ENCODE results near the gene NT5DC1.
"Not testable (repeated sequence)": the region's sequence is repeated elsewhere in the genome, so short reads cannot be mapped to it uniquely, and the experiment has no call there.

Gene NT5DC1

DNA sequence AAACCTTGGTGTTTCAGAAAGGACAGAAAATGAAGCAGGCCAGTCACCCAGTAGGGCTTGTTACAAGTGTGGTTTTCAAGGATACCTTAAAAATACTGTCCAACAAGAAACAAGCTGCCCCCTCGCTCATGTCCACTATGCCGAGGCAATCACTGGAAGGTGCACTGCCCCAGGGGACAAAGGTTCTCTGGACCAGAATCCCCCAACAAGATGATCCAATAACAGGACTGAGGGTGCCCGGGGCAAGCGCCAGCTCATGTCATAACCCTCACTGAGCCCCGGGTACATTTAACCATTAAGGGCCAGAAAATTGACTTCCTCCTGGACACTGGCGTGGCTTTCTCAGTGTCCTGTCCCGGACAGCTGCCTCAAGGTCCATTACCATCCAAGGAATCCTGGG is 6.6 kb upstream of the NT5DC1 start:
- peaks cover 5% of the 10 kb centered on the region; the same call in 1 of the 2 replicates for H3K9me3 ChIP-seq (ENCODE audit: insufficient read depth, low read depth, low read length)
- H3K9me2 ChIP-seq (replicated peaks; ENCODE audit: low read depth, low read length), result no peaks in the 10 kb centered on the region
- H3K79me2 ChIP-seq (ENCODE audit: insufficient read depth, low read length), result no peaks in the 10 kb centered on the region
- TF ChIP-seq, protein P1, sequence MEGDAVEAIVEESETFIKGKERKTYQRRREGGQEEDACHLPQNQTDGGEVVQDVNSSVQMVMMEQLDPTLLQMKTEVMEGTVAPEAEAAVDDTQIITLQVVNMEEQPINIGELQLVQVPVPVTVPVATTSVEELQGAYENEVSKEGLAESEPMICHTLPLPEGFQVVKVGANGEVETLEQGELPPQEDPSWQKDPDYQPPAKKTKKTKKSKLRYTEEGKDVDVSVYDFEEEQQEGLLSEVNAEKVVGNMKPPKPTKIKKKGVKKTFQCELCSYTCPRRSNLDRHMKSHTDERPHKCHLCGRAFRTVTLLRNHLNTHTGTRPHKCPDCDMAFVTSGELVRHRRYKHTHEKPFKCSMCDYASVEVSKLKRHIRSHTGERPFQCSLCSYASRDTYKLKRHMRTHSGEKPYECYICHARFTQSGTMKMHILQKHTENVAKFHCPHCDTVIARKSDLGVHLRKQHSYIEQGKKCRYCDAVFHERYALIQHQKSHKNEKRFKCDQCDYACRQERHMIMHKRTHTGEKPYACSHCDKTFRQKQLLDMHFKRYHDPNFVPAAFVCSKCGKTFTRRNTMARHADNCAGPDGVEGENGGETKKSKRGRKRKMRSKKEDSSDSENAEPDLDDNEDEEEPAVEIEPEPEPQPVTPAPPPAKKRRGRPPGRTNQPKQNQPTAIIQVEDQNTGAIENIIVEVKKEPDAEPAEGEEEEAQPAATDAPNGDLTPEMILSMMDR (conservative IDR thresholded peaks at IDR 0.05; ENCODE audit: low read length), result no peak
- no peak for TF ChIP-seq EZH2phosphoT487 (IDR thresholded peaks at IDR 0.05; ENCODE audit: borderline replicate concordance)
- H3K36me3 ChIP-seq (ENCODE audit: insufficient read depth, low read length), result no peaks in the 10 kb centered on the region
- H2AFZ ChIP-seq (ENCODE audit: low read length), result no peak overlapping the region
- no peaks in the 10 kb centered on the region for H3K27me3 ChIP-seq (ENCODE audit: insufficient read depth, low read length, poor library complexity, severe bottlenecking)
- no peak overlapping the region for H3K9ac ChIP-seq (ENCODE audit: low read depth, low read length, poor library complexity, severe bottlenecking)
- H3F3A ChIP-seq (ENCODE audit: low read depth), result no peaks in the 10 kb centered on the region
- no peak overlapping the region for H3K4me3 ChIP-seq (ENCODE audit: low read length, poor library complexity, severe bottlenecking)
- H3K4me2 ChIP-seq (ENCODE audit: low read depth, low read length, poor library complexity, severe bottlenecking), result no peak overlapping the region
- no peaks in the 10 kb centered on the region for H4K20me1 ChIP-seq (ENCODE audit: insufficient read depth, low read length, poor library complexity, severe bottlenecking)
- peaks cover under 1% of the 10 kb centered on the region for H3K4me1 ChIP-seq (ENCODE audit: insufficient read depth, low read length, poor library complexity, severe bottlenecking)

DNA sequence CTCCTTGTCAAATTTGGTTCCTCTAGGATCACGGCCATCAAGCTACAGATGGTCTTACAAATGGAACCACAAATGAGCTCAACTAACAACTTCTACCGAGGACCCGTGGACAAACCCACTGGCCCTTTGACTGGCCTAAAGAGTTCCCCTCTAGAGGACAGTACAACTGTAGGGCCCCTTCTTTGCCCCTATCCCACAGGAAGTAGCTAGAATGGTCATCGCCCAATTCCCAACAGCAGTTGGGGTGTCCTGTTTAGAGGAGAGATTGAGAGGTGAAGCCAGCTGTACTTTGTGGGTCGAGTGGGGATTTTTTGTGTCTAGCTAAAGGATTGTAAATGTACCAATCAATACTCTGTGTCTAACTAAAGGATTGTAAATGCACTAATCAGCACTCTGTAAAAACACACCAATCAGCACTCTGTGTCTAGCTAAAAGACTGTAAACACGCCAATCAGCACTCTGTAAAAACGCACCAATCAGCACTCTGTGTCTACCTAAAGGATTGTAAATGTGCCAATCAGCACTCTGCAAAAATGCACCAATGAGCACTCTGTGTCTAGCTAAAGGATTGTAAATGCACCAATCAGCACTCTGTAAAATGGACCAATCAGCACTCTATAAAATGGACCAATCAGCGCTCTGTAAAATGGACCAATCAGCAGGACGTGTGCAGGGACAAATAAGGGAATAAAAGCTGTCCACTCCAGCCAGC is 4.4 kb upstream of the NT5DC1 start:
- not testable (repeated sequence) for H3F3A ChIP-seq (ENCODE audit: low read depth); H3K4me3 ChIP-seq (ENCODE audit: low read length, poor library complexity, severe bottlenecking); H2AFZ ChIP-seq (ENCODE audit: low read length); H3K9ac ChIP-seq (ENCODE audit: low read depth, low read length, poor library complexity, severe bottlenecking); H3K9me2 ChIP-seq (replicated peaks; ENCODE audit: low read depth, low read length); H3K79me2 ChIP-seq (ENCODE audit: insufficient read depth, low read length); H3K4me2 ChIP-seq (ENCODE audit: low read depth, low read length, poor library complexity, severe bottlenecking); H4K20me1 ChIP-seq (ENCODE audit: insufficient read depth, low read length, poor library complexity, severe bottlenecking); H3K36me3 ChIP-seq (ENCODE audit: insufficient read depth, low read length); H3K9me3 ChIP-seq (ENCODE audit: insufficient read depth, low read depth, low read length); H3K27me3 ChIP-seq (ENCODE audit: insufficient read depth, low read length, poor library complexity, severe bottlenecking)
- H3K4me1 ChIP-seq (ENCODE audit: insufficient read depth, low read length, poor library complexity, severe bottlenecking), result peaks cover 12% of the 10 kb centered on the region

DNA sequence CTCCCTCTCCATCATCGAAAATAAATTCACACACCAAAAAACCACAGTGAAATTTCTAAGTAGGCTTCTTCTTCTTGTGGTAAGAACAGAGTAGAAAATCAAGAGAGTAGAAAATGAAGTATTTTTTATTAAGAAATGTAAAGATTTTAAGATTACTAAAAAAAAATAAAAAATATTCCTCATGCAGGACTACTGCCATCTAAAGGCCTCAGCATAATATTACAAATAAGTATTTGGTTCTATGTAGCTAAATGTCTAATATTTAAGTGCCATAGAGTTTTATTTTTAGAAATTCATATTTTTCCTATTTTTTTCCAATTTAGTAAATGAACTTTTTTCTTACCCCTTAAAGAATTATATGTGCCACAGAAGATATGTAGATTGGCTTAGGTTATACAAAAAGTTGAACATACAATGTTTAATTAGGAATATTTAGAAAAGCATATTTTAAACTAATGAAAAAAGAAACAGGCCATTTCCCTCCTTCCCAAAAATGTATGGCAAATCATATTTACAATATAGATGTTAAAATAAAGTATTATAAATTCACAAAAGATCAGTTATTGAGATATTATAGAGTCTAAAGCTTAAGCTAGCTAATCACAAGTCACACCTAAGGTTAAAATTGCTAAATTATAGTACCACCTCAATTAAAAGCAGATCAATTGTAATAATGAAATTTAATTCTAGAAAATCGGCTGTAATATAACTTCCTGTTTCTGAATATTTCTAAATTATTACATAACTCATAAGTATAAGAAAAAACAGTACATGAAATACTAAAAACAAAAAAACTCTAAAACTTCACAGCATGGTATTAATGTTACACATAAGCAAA is 3.5 kb upstream of the NT5DC1 start:
- no peaks in the 10 kb centered on the region for H3K36me3 ChIP-seq (ENCODE audit: insufficient read depth, low read length)
- no peak overlapping the region for H3K4me2 ChIP-seq (ENCODE audit: low read depth, low read length, poor library complexity, severe bottlenecking)
- H3K9ac ChIP-seq (ENCODE audit: low read depth, low read length, poor library complexity, severe bottlenecking), result no peak overlapping the region
- no peaks in the 10 kb centered on the region for H4K20me1 ChIP-seq (ENCODE audit: insufficient read depth, low read length, poor library complexity, severe bottlenecking)
- H3K4me3 ChIP-seq (ENCODE audit: low read length, poor library complexity, severe bottlenecking), result no peak overlapping the region
- peaks cover 22% of the 10 kb centered on the region for H3K4me1 ChIP-seq (ENCODE audit: insufficient read depth, low read length, poor library complexity, severe bottlenecking)
- no peaks in the 10 kb centered on the region for H3K9me2 ChIP-seq (replicated peaks; ENCODE audit: low read depth, low read length)
- no peaks in the 10 kb centered on the region for H3K27me3 ChIP-seq (ENCODE audit: insufficient read depth, low read length, poor library complexity, severe bottlenecking)
- TF ChIP-seq EZH2phosphoT487 (IDR thresholded peaks at IDR 0.05; ENCODE audit: borderline replicate concordance), result no peak
- TF ChIP-seq, protein P1 (conservative IDR thresholded peaks at IDR 0.05; ENCODE audit: low read length), result peak; percentile 53
- H3F3A ChIP-seq (ENCODE audit: low read depth), result no peaks in the 10 kb centered on the region
- H2AFZ ChIP-seq (ENCODE audit: low read length), result no peak overlapping the region
- H3K9me3 ChIP-seq (ENCODE audit: insufficient read depth, low read depth, low read length), result peaks cover 5% of the 10 kb centered on the region; the same call in 1 of the 2 replicates
- H3K79me2 ChIP-seq (ENCODE audit: insufficient read depth, low read length), result no peaks in the 10 kb centered on the region

Measured in Loucy (cell line).